ENCODE measurements around the gene GPR12.

The GPR12 gene

DNA sequence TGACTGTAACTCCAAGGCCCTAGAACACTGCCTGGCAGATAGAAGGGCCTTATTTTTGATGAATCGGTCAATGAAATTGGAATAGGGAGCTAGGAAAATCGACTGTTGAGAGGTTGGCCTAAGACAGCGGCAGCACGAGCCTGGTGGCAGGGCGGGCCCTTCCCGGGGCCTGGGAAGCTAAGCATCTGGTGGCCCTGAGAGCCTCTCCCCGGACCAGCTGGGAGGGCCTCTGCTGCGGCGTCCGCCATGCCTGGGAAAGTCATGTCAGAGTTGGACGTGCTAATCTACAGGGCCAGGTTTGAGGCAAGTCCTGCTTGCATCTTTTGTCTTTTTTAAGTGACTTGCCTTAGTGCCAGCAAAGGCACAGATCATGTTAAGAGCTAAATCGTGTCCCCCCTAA, 11.2 kb upstream of the GPR12 start:
- Histone ChIP-seq H3K27me3 (peaks cover 0 to 7% of the 10 kb centered on the region in 2 donors), H3K27ac (no peak overlapping the region), H3K4me1 (no peaks in the 10 kb centered on the region), H3K4me3 (no peak overlapping the region), H3K36me3 (no peaks in the 10 kb centered on the region), H3K9me3 (no peaks in the 10 kb centered on the region)
- intact Hi-C loops (cut with DNase I; ENCODE audit: low total_unique reads) = no loop called here
- DNase-seq = no peak
- TF ChIP-seq, protein P1, sequence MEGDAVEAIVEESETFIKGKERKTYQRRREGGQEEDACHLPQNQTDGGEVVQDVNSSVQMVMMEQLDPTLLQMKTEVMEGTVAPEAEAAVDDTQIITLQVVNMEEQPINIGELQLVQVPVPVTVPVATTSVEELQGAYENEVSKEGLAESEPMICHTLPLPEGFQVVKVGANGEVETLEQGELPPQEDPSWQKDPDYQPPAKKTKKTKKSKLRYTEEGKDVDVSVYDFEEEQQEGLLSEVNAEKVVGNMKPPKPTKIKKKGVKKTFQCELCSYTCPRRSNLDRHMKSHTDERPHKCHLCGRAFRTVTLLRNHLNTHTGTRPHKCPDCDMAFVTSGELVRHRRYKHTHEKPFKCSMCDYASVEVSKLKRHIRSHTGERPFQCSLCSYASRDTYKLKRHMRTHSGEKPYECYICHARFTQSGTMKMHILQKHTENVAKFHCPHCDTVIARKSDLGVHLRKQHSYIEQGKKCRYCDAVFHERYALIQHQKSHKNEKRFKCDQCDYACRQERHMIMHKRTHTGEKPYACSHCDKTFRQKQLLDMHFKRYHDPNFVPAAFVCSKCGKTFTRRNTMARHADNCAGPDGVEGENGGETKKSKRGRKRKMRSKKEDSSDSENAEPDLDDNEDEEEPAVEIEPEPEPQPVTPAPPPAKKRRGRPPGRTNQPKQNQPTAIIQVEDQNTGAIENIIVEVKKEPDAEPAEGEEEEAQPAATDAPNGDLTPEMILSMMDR (IDR thresholded peaks at IDR 0.05) = no peak

DNA sequence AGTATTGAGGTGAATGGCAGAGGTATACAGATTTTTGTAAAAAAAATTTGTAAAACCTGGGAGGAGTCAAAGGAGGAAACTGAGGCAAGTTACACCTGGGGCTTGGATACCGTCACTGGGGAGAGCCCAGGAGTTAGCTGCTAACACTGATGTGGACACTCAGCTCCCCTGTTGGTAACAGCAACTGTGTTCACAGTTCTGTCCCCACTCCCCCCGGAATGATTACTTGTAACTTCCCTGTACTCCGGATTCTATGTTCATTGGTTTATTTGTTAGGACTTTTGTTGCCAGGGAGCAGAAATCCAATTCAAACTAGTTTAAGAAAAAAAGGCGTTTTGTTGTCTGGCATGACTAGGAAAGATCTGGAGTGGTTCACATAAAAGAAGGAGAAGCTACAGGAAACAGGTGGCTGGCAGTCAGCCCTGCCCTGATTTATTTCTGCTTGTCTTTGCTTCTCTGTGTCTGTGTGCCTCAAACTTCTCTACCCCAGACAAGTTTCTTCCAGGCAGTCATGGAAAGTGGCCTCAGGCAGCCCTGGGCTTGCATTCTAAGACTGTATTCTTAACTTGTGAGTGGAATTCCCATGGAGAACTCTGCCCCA, 2.3 kb upstream of the GPR12 start:
- intact Hi-C loops (cut with DNase I; ENCODE audit: low total_unique reads) = no loop called here
- Histone ChIP-seq H3K27me3 (peaks cover 0 to 55% of the 10 kb centered on the region in 2 donors), H3K9me3 (no peaks in the 10 kb centered on the region), H3K4me1 (peaks cover 0 to 19% (median 12%) of the 10 kb centered on the region in 4 donors), H3K4me3 (no peak overlapping the region), H3K36me3 (no peaks in the 10 kb centered on the region), H3K27ac (no peak overlapping the region)
- DNase-seq = no peak
- TF ChIP-seq, protein P1 (IDR thresholded peaks at IDR 0.05) = no peak

DNA sequence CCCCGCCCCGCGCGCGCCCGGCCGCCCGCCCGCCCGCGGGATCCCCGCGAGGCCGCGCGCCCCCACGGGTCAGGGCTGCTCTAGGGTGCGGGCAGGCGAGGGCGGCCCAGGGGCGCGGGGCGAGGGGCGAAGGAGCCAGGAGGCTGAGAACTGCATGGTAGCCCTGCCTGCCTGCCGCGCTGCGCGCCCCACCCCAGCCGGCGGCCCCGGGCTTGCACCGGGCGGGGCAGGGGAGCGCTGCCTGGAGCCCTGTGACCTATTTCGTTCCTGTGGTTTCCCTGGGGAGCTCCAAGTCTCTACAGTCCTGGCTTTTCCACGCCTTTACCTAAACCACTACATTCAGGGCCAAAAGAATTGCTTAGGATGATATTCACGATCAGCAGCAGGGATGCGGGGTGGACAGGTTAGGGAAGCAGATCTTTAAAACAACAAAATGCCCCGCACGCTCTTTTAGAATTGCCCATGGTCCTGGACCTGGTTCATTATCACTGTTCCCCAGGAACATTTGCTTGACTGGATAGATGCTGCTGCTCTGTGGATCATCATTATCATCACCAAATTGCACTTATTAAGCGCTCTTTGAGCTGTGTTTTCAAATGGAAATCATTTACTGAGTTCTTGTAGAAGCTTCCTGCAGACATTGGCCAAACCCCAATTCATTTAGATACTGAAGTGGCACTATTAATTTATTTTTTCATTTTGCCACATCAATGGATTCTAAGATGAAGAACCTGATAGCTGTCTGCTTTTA, 421 bp upstream of the GPR12 start:
- DNase-seq = no peak
- intact Hi-C loops (cut with DNase I; ENCODE audit: low total_unique reads) = no loop called here
- peak overlapping the region in 1 of 2 donors; percentile 45 for H3K4me3 ChIP-seq
- peaks cover 0 to 53% of the 10 kb centered on the region in 2 donors for H3K27me3 ChIP-seq
- H3K27ac ChIP-seq = no peak overlapping the region
- TF ChIP-seq, protein P1 (IDR thresholded peaks at IDR 0.05) = no peak
- no peaks in the 10 kb centered on the region for H3K36me3 ChIP-seq
- H3K9me3 ChIP-seq = no peaks in the 10 kb centered on the region
- peaks cover 0 to 19% (median 12%) of the 10 kb centered on the region in 4 donors for H3K4me1 ChIP-seq

DNA sequence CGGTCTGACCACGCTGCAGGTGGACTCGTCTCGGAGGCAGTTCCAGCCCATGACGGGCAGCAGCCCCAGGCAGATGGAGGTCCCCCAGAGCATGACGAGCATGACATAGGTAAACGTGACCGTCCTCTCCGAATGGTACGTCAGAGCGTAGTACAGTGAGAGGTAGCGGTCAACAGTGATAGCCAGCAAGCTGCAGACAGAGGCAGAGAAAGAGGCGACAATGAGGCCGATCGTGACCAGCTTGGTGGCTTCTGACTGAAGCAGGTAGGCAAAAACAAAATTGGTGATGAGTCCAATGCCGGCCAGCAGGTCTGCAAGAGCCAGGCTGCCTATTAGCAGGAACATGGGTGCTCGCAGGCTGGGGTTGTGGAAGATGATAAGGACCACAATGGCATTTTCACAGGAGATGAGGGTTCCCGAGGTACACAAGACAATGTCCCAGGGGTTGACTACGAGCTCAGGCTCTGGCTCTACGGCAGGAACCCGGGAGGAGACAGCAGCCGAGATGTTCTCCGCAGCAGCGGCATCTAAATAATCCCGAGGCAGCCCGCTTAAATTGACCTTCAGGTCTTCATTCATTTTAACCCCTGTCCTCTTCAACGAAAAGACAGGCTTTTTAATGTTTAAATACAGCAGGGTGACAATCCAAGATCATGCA, 1.2 kb downstream of the GPR12 start:
- Histone ChIP-seq H3K4me3 (peak overlapping the region in 1 of 2 donors; percentile 45), H3K4me1 (peaks cover 0 to 19% (median 12%) of the 10 kb centered on the region in 4 donors), H3K27ac (no peak overlapping the region), H3K9me3 (no peaks in the 10 kb centered on the region), H3K36me3 (no peaks in the 10 kb centered on the region), H3K27me3 (peaks cover 0 to 49% of the 10 kb centered on the region in 2 donors)
- DNase-seq = no peak
- intact Hi-C loops (cut with DNase I; ENCODE audit: low total_unique reads) = no loop called here
- TF ChIP-seq, protein P1 (IDR thresholded peaks at IDR 0.05) = no peak

DNA sequence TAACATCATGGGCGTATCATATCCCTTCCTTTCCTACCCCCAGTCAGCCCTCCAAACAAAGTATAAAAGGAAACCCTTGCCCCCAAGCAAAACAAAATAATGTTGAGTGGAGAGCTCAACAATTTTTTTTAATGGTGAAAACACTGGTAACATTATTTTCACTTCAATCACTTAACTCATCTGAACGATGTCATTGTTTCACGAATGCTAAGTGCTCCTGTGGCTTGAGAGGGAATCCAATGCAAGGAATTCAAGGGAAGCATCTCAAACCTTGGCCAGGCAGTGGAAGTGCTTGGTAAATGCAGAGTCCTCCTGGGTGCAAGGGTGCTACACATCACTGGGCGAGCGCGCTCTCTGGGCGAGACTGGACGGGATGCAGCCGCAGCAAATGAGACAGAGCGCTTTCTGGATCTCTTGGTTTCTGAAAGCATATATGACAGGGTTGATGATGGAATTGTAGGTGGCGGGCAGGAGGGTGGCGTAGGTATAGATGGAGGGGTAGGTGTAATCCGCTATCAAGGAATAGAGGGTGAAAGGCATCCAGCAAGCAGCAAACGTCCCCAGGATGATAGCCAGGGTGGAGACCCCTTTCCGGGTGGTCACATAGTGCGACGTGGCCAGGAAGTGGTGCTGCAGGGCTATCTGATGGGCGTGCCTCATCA, 2.0 kb downstream of the GPR12 start:
- peaks cover 0 to 19% (median 12%) of the 10 kb centered on the region in 4 donors for H3K4me1 ChIP-seq
- DNase-seq = no peak
- H3K27me3 ChIP-seq = peaks cover 0 to 49% of the 10 kb centered on the region in 2 donors
- no peaks in the 10 kb centered on the region for H3K9me3 ChIP-seq
- H3K4me3 ChIP-seq = no peak overlapping the region
- TF ChIP-seq, protein P1 (IDR thresholded peaks at IDR 0.05) = no peak
- no peaks in the 10 kb centered on the region for H3K36me3 ChIP-seq
- H3K27ac ChIP-seq = no peak overlapping the region
- intact Hi-C loops (cut with DNase I; ENCODE audit: low total_unique reads) = no loop called here

Measured in tibial artery (tissue), 4 donors.